Measurements from ENCODE around the gene CNN1. TPM values are rescaled to one million over a fixed set of nuclear protein-coding genes. Genes with fewer than 3 reads are reported as not detected.

Gene CNN1
- polyA plus RNA-seq, 1 of the 3 experiments (the other 2 are of a cell fraction): 4.6 TPM

- TF ChIP-seq FOXJ3 (CRISPR knock-in tag; IDR thresholded peaks at IDR 0.05): no peak
These were observed 1.1 kb downstream of the CNN1 start (continued) for GRCh38 chr19:11539495-11540365.

- Histone ChIP-seq H2AFZ (ENCODE audit: low read depth) (no peak overlapping the region), H3K27ac (ENCODE audit: low read depth in 2 of 2, low read length in 1 of 2) (no peak overlapping the region), H3K9ac (no peak overlapping the region), H3K36me3 (replicated peaks in 1 of 2; ENCODE audit: control insufficient read depth in 1 of 2, insufficient read depth in 2 of 2, low read length in 1 of 2) (no peaks in the 10 kb centered on the region), H4K20me1 (ENCODE audit: insufficient read depth) (no peaks in the 10 kb centered on the region), H3K79me2 (ENCODE audit: insufficient read depth) (no peaks in the 10 kb centered on the region), H3K4me2 (no peak overlapping the region), H3K27me3 (ENCODE audit: insufficient read depth) (no peaks in the 10 kb centered on the region), H3K9me2 (no peaks in the 10 kb centered on the region), H3F3A (replicated peaks; ENCODE audit: insufficient read depth) (no peaks in the 10 kb centered on the region), H3K4me1 (ENCODE audit: control insufficient read depth in 1 of 2, insufficient read depth in 2 of 2, low read depth in 1 of 2, low read length in 1 of 2) (peaks cover 2 to 11% of the 10 kb centered on the region in 2 experiments; a peak in 2 of 4 replicates), H3K9me3 (no peaks in the 10 kb centered on the region), H3K4me3 (ENCODE audit: low read depth in 2 of 2, low read length in 1 of 2) (no peak overlapping the region)
- TF ChIP-seq CTCF (IDR thresholded peaks at IDR 0.05) (no peak), POLR2AphosphoS5 (IDR thresholded peaks at IDR 0.05; ENCODE audit: low read depth, low read length) (no peak), EZH2phosphoT487 (IDR thresholded peaks at IDR 0.05; ENCODE audit: borderline replicate concordance, low read depth) (no peak), JUND (IDR thresholded peaks at IDR 0.05) (no peak), PBX3 (IDR thresholded peaks at IDR 0.05) (no peak), EP300 (IDR thresholded peaks at IDR 0.05; ENCODE audit: borderline replicate concordance in 1 of 2, low read depth in 1 of 2, low read length in 1 of 2) (no peak), RAD21 (IDR thresholded peaks at IDR 0.05; ENCODE audit: low read length) (no peak), FOXJ3 (CRISPR knock-in tag; IDR thresholded peaks at IDR 0.05) (no peak), NRF1 (IDR thresholded peaks at IDR 0.05; ENCODE audit: low read depth, low read length) (no peak), MXI1 (IDR thresholded peaks at IDR 0.05; ENCODE audit: low read depth, low read length) (no peak), CHD2 (IDR thresholded peaks at IDR 0.05; ENCODE audit: low read length, partially characterized antibody) (no peak), RXRA (IDR thresholded peaks at IDR 0.05; ENCODE audit: borderline replicate concordance, low read depth) (no peak), REST (IDR thresholded peaks at IDR 0.05; ENCODE audit: low read depth, low read length) (no peak), USF2 (IDR thresholded peaks at IDR 0.05; ENCODE audit: borderline replicate concordance, low read depth, low read length) (no peak)
- ChIA-PET POLR2A (no interaction called here), CTCF (interaction anchor here (1.1 to 1.6 kb wide), 2 partner anchors 20 to 58 kb away, joined by 3 read pairs; no protein-coding TSS in a partner anchor)
- 93% methylated on average over 3 of the region's 5 CpGs for WGBS (ENCODE audit: low lambda C conversion rate)
- DNase-seq: no peak
These were observed 2.0 kb downstream of the CNN1 start for GRCh38 chr19:11540645-11541044.
